Endothelial cell of umbilical vein (primary cell): ENCODE results near the gene ATP2B2. TPM values are rescaled to one million over a fixed set of nuclear protein-coding genes. Genes with fewer than 3 reads are reported as not detected.

Source experiments
- BruUV-seq: library from RNA; stranded (reverse); fragments of 400-500 nt; replicated peaks from 2 replicates; lab custom pipeline; 2021; lab: Mats Ljungman, UMichigan
- CTCF ChIA-PET: fragments of 300-600, 350-600 bp; sonication (Branson Sonifier 250); formaldehyde crosslinking; loops from one replicate; lab custom pipeline; 2021; ENCODE audit warnings: antibody characterized with exemption, inconsistent platforms; lab: Charles Lee
- POLR2A ChIA-PET: fragments of 300-600, 350-600 bp; sonication (Branson Sonifier 250); formaldehyde crosslinking; loops from one replicate; lab custom pipeline; 2021; ENCODE audit warnings: antibody characterized with exemption, inconsistent platforms; lab: Charles Lee
- DNase-seq: peaks from one replicate; pipeline ENCODE4 v3.0.0-alpha.2; 2011; ENCODE audit warnings: low read depth, low spot score
- FAIRE-seq: peaks from 2 replicates; lab custom pipeline; 2011; peaks lifted over from hg19 to GRCh38; lab: Jason Lieb, UNC
- H2AFZ ChIP-seq: 2 replicates; pipeline ENCODE4 v1.6.0; 2012; ENCODE audit warnings: low read depth, low read length, control low read depth, inconsistent platforms
- H3K27ac ChIP-seq: 2 replicates; pipeline ENCODE4 v1.5.1; 2011; ENCODE audit warnings: low read depth, mild to moderate bottlenecking, control low read depth, low read length, moderate library complexity; ENCODE audit not compliant: insufficient read depth
- H3K27me3 ChIP-seq, 2 experiments: 2 replicates each; pipeline versions ENCODE4 v1.6.0 to v1.6.1; 2011; ENCODE audit warnings: low read length in 2 of 2, mixed read lengths in 1 of 2; ENCODE audit not compliant: control insufficient read depth in 2 of 2, insufficient read depth in 2 of 2
- H3K36me3 ChIP-seq, 2 experiments: 2 replicates in 1 of 2; 3 replicates in 1 of 2; pipeline ENCODE4 v1.5.1; 2011; ENCODE audit warnings: low read length in 2 of 2, mild to moderate bottlenecking in 1 of 2, moderate library complexity in 1 of 2; ENCODE audit not compliant: control insufficient read depth in 2 of 2, insufficient read depth in 2 of 2; ENCODE audit errors: extremely low read depth in 1 of 2
- H3K4me1 ChIP-seq: 3 replicates; pipeline ENCODE4 v1.5.1; 2011; ENCODE audit warnings: mild to moderate bottlenecking, low read length; ENCODE audit not compliant: control insufficient read depth, insufficient read depth; ENCODE audit errors: extremely low read depth
- H3K4me2 ChIP-seq: 2 replicates; pipeline ENCODE4 v1.6.1; 2011; ENCODE audit warnings: low read length, control low read depth, mixed read lengths; ENCODE audit not compliant: insufficient read depth
- H3K4me3 ChIP-seq, 3 experiments: fragments of 200-600 bp in 1 of 3; sonication (generic), shearing (Covaris generic) in 1 of 3; replicated peaks in 1 of 3; 2 replicates each; pipeline ENCODE4 v1.5.1; 2011 to 2016; ENCODE audit warnings: control low read depth in 3 of 3, low read length in 3 of 3, mild to moderate bottlenecking in 2 of 3, inconsistent platforms in 1 of 3, low read depth in 1 of 3, moderate library complexity in 1 of 3; ENCODE audit not compliant: insufficient read depth in 1 of 3
- H3K79me2 ChIP-seq: 2 replicates; pipeline ENCODE4 v1.6.0; 2012; ENCODE audit warnings: low read length, inconsistent platforms; ENCODE audit not compliant: control insufficient read depth, insufficient read depth
- H3K9ac ChIP-seq: replicated peaks from 2 replicates; pipeline ENCODE3; 2011; ENCODE audit warnings: low read length, control low read depth; ENCODE audit not compliant: insufficient read depth; ENCODE audit errors: extremely low read depth
- H3K9me1 ChIP-seq: replicated peaks from 3 replicates; pipeline ENCODE4 v1.6.0; 2011; ENCODE audit warnings: mild to moderate bottlenecking, low read length; ENCODE audit not compliant: control insufficient read depth, insufficient read depth; ENCODE audit errors: extremely low read depth
- H3K9me3 ChIP-seq: replicated peaks from 2 replicates; pipeline ENCODE4 v1.5.1; 2012; ENCODE audit warnings: low read length, inconsistent platforms; ENCODE audit not compliant: control insufficient read depth, insufficient read depth
- H4K20me1 ChIP-seq: replicated peaks from 2 replicates; pipeline ENCODE3; 2011; ENCODE audit warnings: mild to moderate bottlenecking, low read length; ENCODE audit not compliant: control insufficient read depth, insufficient read depth; ENCODE audit errors: extremely low read depth
- EZH2 ChIP-seq: IDR thresholded peaks from 2 replicates; pipeline ENCODE4 v1.6.1; 2012; ENCODE audit warnings: borderline replicate concordance, low read depth, mild to moderate bottlenecking, moderate library complexity, low read length, inconsistent platforms; ENCODE audit not compliant: severe bottlenecking
- JUN ChIP-seq: IDR thresholded peaks from 2 replicates; pipeline ENCODE4 v1.6.1; 2011; ENCODE audit warnings: borderline replicate concordance, low read depth; ENCODE audit not compliant: insufficient read length, insufficient read depth
- POLR2A ChIP-seq: IDR thresholded peaks from 2 replicates; pipeline ENCODE4 v1.6.1; 2012; ENCODE audit warnings: low read depth, mild to moderate bottlenecking, control low read depth, low read length
- dilution Hi-C: fragments of 300-500 bp; cut with MboI; formaldehyde crosslinking; loops from one replicate; pipeline ENCODE4 v1.15.0; 2019; ENCODE audit warnings: low sequenced_read_pairs; ENCODE audit not compliant: extremely low pct_ligation_motif_present
- intact Hi-C: fragments of 100-400 bp; cut with micrococcal nuclease; formaldehyde crosslinking; loops from one replicate; pipeline ENCODE4 v1.10.0; 2022
- polyA plus RNA-seq, 4 experiments: library from polyadenylated mRNA; depleted of rRNA in 3 of 4; stranded (reverse) in 3 of 4; unstranded in 1 of 4; fragments of >200 nt; gene quantifications; 2 replicates each; pipeline versions ENCODE4 v1.2.1 to v1.2.3, GENCODE V29; 2011 to 2012; ENCODE audit warnings: missing spikeins in 1 of 4
- total RNA-seq: library from RNA; stranded (reverse); gene quantifications from 2 replicates; pipeline ENCODE4 v1.2.3, GENCODE V29; 2021
- TF ChIP-seq, protein P1 (sequence below): IDR thresholded peaks from 2 replicates; pipeline ENCODE4 v1.6.1; 2011; ENCODE audit not compliant: insufficient read depth, insufficient read length
- TF ChIP-seq, protein P2 (sequence below), 2 donors: IDR thresholded peaks; 1 replicate in 1 of 2; 2 replicates in 1 of 2; pipeline ENCODE4 v1.5.1; 2011; ENCODE audit warnings: low read length in 2 of 2, mild to moderate bottlenecking in 2 of 2, moderate library complexity in 2 of 2, control low read depth in 1 of 2, inconsistent platforms in 1 of 2, low read depth in 1 of 2; ENCODE audit not compliant: insufficient read depth in 1 of 2; ENCODE audit errors: extremely low read depth in 1 of 2

Gene ATP2B2
- total and polyA plus RNA-seq, 2 donors (not counting 3 experiments of a cell fraction or from before 2014, with no cell fraction given) = not detected

DNA sequence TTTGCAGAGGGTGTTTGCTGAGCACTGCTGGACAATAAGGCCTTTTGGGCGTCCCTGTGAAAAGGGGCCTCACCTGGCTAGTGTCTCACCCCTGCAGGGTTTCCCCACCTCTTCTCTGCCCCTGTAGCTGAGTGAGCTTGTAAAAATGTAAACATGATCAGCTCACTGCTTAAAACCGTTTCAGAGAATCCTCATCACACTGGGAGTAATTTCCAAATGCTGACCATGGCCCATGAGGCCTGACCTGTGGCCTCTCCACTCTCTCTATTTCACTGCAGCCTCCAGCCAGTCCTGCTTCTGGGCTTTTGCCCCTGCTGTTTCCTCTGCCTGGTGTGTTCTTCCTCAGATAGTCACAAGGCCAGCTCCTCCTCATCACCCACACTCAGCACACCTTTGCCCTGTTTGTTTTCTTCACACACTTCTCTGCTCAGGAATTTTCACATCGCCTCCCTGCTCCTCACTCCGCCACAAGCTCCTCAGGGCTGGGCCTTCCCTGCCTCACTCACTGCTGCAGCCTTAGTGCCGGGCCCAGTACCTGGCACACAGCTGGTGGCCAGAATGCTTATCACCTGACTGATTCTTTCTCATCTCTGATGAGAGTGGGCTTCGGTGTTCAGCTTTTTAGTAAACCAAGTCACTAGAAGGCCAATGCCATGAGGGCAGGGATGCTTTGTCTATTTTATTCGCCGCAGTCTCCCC lies 105.2 kb downstream of the ATP2B2 start:
- Histone ChIP-seq H3K4me1 (no peaks in the 10 kb centered on the region), H3K9me3 (no peaks in the 10 kb centered on the region), H3K9ac (no peak overlapping the region), H4K20me1 (no peaks in the 10 kb centered on the region), H3K4me2 (no peak overlapping the region), H2AFZ (no peak overlapping the region), H3K27me3 (no peaks in the 10 kb centered on the region), H3K9me1 (no peaks in the 10 kb centered on the region), H3K36me3 (no peaks in the 10 kb centered on the region), H3K79me2 (no peaks in the 10 kb centered on the region), H3K4me3 (no peak overlapping the region), H3K27ac (no peak overlapping the region)
- TF ChIP-seq POLR2A (no peak), JUN (no peak), EZH2 (no peak)
- TF ChIP-seq, protein P1, sequence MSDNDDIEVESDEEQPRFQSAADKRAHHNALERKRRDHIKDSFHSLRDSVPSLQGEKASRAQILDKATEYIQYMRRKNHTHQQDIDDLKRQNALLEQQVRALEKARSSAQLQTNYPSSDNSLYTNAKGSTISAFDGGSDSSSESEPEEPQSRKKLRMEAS = no peak
- TF ChIP-seq, protein P2, sequence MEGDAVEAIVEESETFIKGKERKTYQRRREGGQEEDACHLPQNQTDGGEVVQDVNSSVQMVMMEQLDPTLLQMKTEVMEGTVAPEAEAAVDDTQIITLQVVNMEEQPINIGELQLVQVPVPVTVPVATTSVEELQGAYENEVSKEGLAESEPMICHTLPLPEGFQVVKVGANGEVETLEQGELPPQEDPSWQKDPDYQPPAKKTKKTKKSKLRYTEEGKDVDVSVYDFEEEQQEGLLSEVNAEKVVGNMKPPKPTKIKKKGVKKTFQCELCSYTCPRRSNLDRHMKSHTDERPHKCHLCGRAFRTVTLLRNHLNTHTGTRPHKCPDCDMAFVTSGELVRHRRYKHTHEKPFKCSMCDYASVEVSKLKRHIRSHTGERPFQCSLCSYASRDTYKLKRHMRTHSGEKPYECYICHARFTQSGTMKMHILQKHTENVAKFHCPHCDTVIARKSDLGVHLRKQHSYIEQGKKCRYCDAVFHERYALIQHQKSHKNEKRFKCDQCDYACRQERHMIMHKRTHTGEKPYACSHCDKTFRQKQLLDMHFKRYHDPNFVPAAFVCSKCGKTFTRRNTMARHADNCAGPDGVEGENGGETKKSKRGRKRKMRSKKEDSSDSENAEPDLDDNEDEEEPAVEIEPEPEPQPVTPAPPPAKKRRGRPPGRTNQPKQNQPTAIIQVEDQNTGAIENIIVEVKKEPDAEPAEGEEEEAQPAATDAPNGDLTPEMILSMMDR (IDR thresholded peaks at IDR 0.05; ENCODE audit: extremely low read depth in 1 of 2, insufficient read depth in 1 of 2, low read depth in 1 of 2, low read length in 2 of 2) = no peak
- ChIA-PET POLR2A (no interaction called here), CTCF (no interaction called here)
- intact Hi-C loops (no loop called here), dilution Hi-C loops (no loop called here)
- FAIRE-seq (no peak), DNase-seq (no peak)
- no TSS peak for BruUV-seq
